ENCODE data around the gene LY6G6C. TPM values are rescaled to one million over a fixed set of nuclear protein-coding genes. Genes with fewer than 3 reads are reported as not detected.

The LY6G6C gene
- total and polyA plus RNA-seq, 2 of the 13 experiments (the other 11 are each of a cell fraction or from before 2014, with no cell fraction given) = 0.15 TPM; not detected in 1

DNA sequence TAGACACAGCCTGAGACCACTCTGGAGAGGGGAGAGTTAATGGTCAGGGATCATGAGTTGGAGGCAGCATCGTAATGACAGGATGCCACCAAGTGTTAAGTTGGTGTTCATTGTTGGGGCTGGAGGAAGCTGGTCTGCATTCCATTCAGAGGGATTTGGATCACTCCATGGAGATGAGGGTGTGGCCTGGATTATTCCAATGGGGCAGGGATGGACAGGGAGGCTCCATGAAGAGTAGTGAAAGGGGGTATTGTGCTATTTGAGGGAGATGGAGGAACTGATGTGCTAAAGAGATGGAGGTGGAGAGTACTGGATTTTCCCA is 42.0 kb upstream of the LY6G6C start (continued):
- TF ChIP-seq, protein P1, sequence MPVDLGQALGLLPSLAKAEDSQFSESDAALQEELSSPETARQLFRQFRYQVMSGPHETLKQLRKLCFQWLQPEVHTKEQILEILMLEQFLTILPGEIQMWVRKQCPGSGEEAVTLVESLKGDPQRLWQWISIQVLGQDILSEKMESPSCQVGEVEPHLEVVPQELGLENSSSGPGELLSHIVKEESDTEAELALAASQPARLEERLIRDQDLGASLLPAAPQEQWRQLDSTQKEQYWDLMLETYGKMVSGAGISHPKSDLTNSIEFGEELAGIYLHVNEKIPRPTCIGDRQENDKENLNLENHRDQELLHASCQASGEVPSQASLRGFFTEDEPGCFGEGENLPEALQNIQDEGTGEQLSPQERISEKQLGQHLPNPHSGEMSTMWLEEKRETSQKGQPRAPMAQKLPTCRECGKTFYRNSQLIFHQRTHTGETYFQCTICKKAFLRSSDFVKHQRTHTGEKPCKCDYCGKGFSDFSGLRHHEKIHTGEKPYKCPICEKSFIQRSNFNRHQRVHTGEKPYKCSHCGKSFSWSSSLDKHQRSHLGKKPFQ (CRISPR knock-in tag; IDR thresholded peaks at IDR 0.05; ENCODE audit: insufficient replicate concordance) = no peak
- no peak for TF ChIP-seq ZNF644 (CRISPR knock-in tag; IDR thresholded peaks at IDR 0.05; ENCODE audit: low read depth)
- no peak for TF ChIP-seq CAMTA2 (CRISPR knock-in tag; IDR thresholded peaks at IDR 0.05; ENCODE audit: borderline replicate concordance)
- TF ChIP-seq LCORL (IDR thresholded peaks at IDR 0.05) = no peak
- peak; percentile 73 for TF ChIP-seq LCORL (CRISPR knock-in tag; IDR thresholded peaks at IDR 0.05)
- no peak for TF ChIP-seq ZNF17 (CRISPR knock-in tag; IDR thresholded peaks at IDR 0.05)
- TF ChIP-seq TOPORS (CRISPR knock-in tag; IDR thresholded peaks at IDR 0.05) = no peak
- no peak for TF ChIP-seq ZFX (CRISPR knock-in tag; IDR thresholded peaks at IDR 0.05; ENCODE audit: low read depth)
- TF ChIP-seq, protein P2, sequence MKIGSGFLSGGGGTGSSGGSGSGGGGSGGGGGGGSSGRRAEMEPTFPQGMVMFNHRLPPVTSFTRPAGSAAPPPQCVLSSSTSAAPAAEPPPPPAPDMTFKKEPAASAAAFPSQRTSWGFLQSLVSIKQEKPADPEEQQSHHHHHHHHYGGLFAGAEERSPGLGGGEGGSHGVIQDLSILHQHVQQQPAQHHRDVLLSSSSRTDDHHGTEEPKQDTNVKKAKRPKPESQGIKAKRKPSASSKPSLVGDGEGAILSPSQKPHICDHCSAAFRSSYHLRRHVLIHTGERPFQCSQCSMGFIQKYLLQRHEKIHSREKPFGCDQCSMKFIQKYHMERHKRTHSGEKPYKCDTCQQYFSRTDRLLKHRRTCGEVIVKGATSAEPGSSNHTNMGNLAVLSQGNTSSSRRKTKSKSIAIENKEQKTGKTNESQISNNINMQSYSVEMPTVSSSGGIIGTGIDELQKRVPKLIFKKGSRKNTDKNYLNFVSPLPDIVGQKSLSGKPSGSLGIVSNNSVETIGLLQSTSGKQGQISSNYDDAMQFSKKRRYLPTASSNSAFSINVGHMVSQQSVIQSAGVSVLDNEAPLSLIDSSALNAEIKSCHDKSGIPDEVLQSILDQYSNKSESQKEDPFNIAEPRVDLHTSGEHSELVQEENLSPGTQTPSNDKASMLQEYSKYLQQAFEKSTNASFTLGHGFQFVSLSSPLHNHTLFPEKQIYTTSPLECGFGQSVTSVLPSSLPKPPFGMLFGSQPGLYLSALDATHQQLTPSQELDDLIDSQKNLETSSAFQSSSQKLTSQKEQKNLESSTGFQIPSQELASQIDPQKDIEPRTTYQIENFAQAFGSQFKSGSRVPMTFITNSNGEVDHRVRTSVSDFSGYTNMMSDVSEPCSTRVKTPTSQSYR (CRISPR knock-in tag; IDR thresholded peaks at IDR 0.05; ENCODE audit: borderline replicate concordance) = no peak
- TF ChIP-seq, protein P3, sequence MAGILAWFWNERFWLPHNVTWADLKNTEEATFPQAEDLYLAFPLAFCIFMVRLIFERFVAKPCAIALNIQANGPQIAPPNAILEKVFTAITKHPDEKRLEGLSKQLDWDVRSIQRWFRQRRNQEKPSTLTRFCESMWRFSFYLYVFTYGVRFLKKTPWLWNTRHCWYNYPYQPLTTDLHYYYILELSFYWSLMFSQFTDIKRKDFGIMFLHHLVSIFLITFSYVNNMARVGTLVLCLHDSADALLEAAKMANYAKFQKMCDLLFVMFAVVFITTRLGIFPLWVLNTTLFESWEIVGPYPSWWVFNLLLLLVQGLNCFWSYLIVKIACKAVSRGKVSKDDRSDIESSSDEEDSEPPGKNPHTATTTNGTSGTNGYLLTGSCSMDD (CRISPR knock-in tag; IDR thresholded peaks at IDR 0.05) = no peak
- peak; percentile 49; the same call in 1 of the 2 replicates for TF ChIP-seq SAP130 (CRISPR knock-in tag; IDR thresholded peaks at IDR 0.05; ENCODE audit: low read depth)
- peak; percentile 41; the same call in 1 of the 2 replicates for TF ChIP-seq RXRB (CRISPR knock-in tag; IDR thresholded peaks at IDR 0.05; ENCODE audit: borderline replicate concordance)
- no peak for TF ChIP-seq NCOR1 (IDR thresholded peaks at IDR 0.05; ENCODE audit: borderline replicate concordance, low read length)
- TF ChIP-seq NFRKB (IDR thresholded peaks at IDR 0.05) = no peak
- TF ChIP-seq RAD51 (IDR thresholded peaks at IDR 0.05; ENCODE audit: borderline replicate concordance) = no peak
- TF ChIP-seq ZMAT3 (CRISPR knock-in tag; conservative IDR thresholded peaks at IDR 0.05) = no peak
- no peak for TF ChIP-seq RARA (CRISPR knock-in tag; IDR thresholded peaks at IDR 0.05)
- TF ChIP-seq, protein P4, sequence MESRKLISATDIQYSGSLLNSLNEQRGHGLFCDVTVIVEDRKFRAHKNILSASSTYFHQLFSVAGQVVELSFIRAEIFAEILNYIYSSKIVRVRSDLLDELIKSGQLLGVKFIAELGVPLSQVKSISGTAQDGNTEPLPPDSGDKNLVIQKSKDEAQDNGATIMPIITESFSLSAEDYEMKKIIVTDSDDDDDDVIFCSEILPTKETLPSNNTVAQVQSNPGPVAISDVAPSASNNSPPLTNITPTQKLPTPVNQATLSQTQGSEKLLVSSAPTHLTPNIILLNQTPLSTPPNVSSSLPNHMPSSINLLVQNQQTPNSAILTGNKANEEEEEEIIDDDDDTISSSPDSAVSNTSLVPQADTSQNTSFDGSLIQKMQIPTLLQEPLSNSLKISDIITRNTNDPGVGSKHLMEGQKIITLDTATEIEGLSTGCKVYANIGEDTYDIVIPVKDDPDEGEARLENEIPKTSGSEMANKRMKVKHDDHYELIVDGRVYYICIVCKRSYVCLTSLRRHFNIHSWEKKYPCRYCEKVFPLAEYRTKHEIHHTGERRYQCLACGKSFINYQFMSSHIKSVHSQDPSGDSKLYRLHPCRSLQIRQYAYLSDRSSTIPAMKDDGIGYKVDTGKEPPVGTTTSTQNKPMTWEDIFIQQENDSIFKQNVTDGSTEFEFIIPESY (CRISPR knock-in tag; IDR thresholded peaks at IDR 0.05) = no peak
- peak; percentile 98 for TF ChIP-seq ZNF652 (CRISPR knock-in tag; IDR thresholded peaks at IDR 0.05; ENCODE audit: borderline replicate concordance, low read depth)
- no peak for TF ChIP-seq PHF5A (CRISPR knock-in tag; IDR thresholded peaks at IDR 0.05; ENCODE audit: low read depth, unreplicated experiment)
- TF ChIP-seq BORCS8-MEF2B (CRISPR knock-in tag; IDR thresholded peaks at IDR 0.05) = no peak
- TF ChIP-seq ZNF720 (CRISPR knock-in tag; IDR thresholded peaks at IDR 0.05) = no peak
- TF ChIP-seq ZFP36 (IDR thresholded peaks at IDR 0.05; ENCODE audit: borderline replicate concordance, low read depth, low read length, partially characterized antibody) = no peak
- no peak for TF ChIP-seq SP2 (CRISPR knock-in tag; IDR thresholded peaks at IDR 0.05)
- TF ChIP-seq PCBP2 (optimal IDR thresholded peaks at IDR 0.05; ENCODE audit: low read depth, low read length, poor library complexity, severe bottlenecking) = no peak
- no peak for TF ChIP-seq ARID2 (CRISPR knock-in tag; IDR thresholded peaks at IDR 0.05; ENCODE audit: borderline replicate concordance)

Measured in HepG2 (cell line).